Left lung (tissue), 14 donors: ENCODE results near the gene C16orf87. TPM values are rescaled to one million over a fixed set of nuclear protein-coding genes. Genes with fewer than 3 reads are reported as not detected.
"Not testable (repeated sequence)": the region's sequence is repeated elsewhere in the genome, so short reads cannot be mapped to it uniquely, and the experiment has no call there.

ENCODE experiments used
- ATAC-seq: fragments of 200-7000 bp; cut with Tn5 transposase; one replicate; pipeline ENCODE4 v1.9.1; 2020; ENCODE audit warnings: moderate library complexity
- DNase-seq, 4 donors: peaks; one replicate each; pipeline ENCODE4 v3.0.0-alpha.2; 2013 to 2020
- H3K27ac ChIP-seq, 2 donors: fragments of 200-600 bp; sonication (generic) in 1 of 2; one replicate each; pipeline versions ENCODE4 v1.5.0 to v1.8.0; 2020 to 2021
- H3K27me3 ChIP-seq, 2 donors: fragments of 200-600 bp; sonication (generic) in 1 of 2; one replicate each; pipeline versions ENCODE4 v1.5.0 to v1.8.0; 2020 to 2021
- H3K36me3 ChIP-seq, 2 donors: fragments of 200-600 bp; sonication (generic) in 1 of 2; one replicate each; pipeline versions ENCODE4 v1.5.0 to v1.8.0; 2020 to 2021
- H3K4me1 ChIP-seq, 2 donors: fragments of 200-600 bp; one replicate each; pipeline ENCODE4 v1.8.0; 2021
- H3K4me3 ChIP-seq, 2 donors: fragments of 200-600 bp; sonication (generic) in 1 of 2; one replicate each; pipeline versions ENCODE4 v1.5.0 to v1.8.0; 2020 to 2021; ENCODE audit warnings: mild to moderate bottlenecking in 1 of 2
- H3K9me3 ChIP-seq, 2 donors: fragments of 200-600 bp; sonication (generic) in 1 of 2; one replicate each; pipeline versions ENCODE4 v1.5.0 to v1.8.0; 2020 to 2021
- CTCF ChIP-seq, 2 donors: fragments of 200-600 bp; sonication (generic) in 1 of 2; IDR thresholded peaks; one replicate each; pipeline versions ENCODE4 v1.5.0 to v1.8.0; 2021; ENCODE audit warnings: antibody characterized with exemption in 2 of 2
- intact Hi-C, 2 donors: fragments of 100-400 bp; cut with DNase I; formaldehyde crosslinking; loops; one replicate each; pipeline versions ENCODE4 v1.11.2 to v1.14.2; 2022
- long read RNA-seq, 12 donors: library from polyadenylated mRNA in 2 of 12; unstranded in 2 of 12; transcript quantifications; one replicate each; pipeline ENCODE4 v2.0.0 and lab custom pipeline, GENCODE V29; 2019 to 2026
- polyA plus RNA-seq, 6 donors: library from polyadenylated mRNA; unstranded; fragments of 120-200 nt; gene quantifications; one replicate each; pipeline ENCODE4 v1.2.1, GENCODE V29; 2013; ENCODE audit not compliant: insufficient read length in 6 of 6
- total RNA-seq, 2 donors: library from RNA; stranded (reverse); fragmentation: NEBNext Ultra II Directional; extraction: Animal tissue kit (Norgen Biotek cat#: 25700); gene quantifications; one replicate each; pipeline ENCODE4 v1.2.1, GENCODE V29; 2021
- donor health status: DM: no; HTN: yes; CAD: no.
- donor health status: DM: no; HTN: no; CAD: no.

The C16orf87 gene
- total RNA-seq (1 to 10 TPM; 6.2 to 9.3 TPM), polyA plus RNA-seq (10 to 100 TPM; 19.3 to 23.2 (median 22.1) TPM)
- long read RNA-seq, donor 1, full-length matches to known transcripts: 13 of 13 reads
- long read RNA-seq, donor 1, partial matches to known transcripts: 0 of 13 reads
- long read RNA-seq, donor 1, other reads (novel, unspliced or antisense): 0 of 13 reads
- long read RNA-seq, donor 2, full-length matches to known transcripts: 8 of 8 reads
- long read RNA-seq, donor 2, partial matches to known transcripts: 0 of 8 reads
- long read RNA-seq, donor 2, other reads (novel, unspliced or antisense): 0 of 8 reads
- long read RNA-seq, donor 3, full-length matches to known transcripts: 12 of 12 reads
- long read RNA-seq, donor 3, partial matches to known transcripts: 0 of 12 reads
- long read RNA-seq, donor 3, other reads (novel, unspliced or antisense): 0 of 12 reads
- long read RNA-seq, donor 4, full-length matches to known transcripts: 3 of 6 reads
- long read RNA-seq, donor 4, partial matches to known transcripts: 1 of 6 reads
- long read RNA-seq, donor 4, other reads (novel, unspliced or antisense): 2 of 6 reads
- long read RNA-seq, donor 5, full-length matches to known transcripts: 9 of 9 reads
- long read RNA-seq, donor 5, partial matches to known transcripts: 0 of 9 reads
- long read RNA-seq, donor 5, other reads (novel, unspliced or antisense): 0 of 9 reads
- long read RNA-seq, donor 6, full-length matches to known transcripts: 15 of 15 reads
- long read RNA-seq, donor 6, partial matches to known transcripts: 0 of 15 reads
- long read RNA-seq, donor 6, other reads (novel, unspliced or antisense): 0 of 15 reads
- long read RNA-seq, donor 7, full-length matches to known transcripts: 3 of 3 reads
- long read RNA-seq, donor 7, partial matches to known transcripts: 0 of 3 reads
- long read RNA-seq, donor 7, other reads (novel, unspliced or antisense): 0 of 3 reads
- long read RNA-seq, donor 8, full-length matches to known transcripts: 5 of 5 reads
- long read RNA-seq, donor 8, partial matches to known transcripts: 0 of 5 reads
- long read RNA-seq, donor 8, other reads (novel, unspliced or antisense): 0 of 5 reads
- long read RNA-seq, donor 9: 0 reads
- long read RNA-seq, donor 10, full-length matches to known transcripts: 6 of 9 reads
- long read RNA-seq, donor 10, partial matches to known transcripts: 3 of 9 reads
- long read RNA-seq, donor 10, other reads (novel, unspliced or antisense): 0 of 9 reads
- long read RNA-seq, donor 11: 0 reads
- long read RNA-seq, donor 12, partial matches to known transcripts: 0 of 3 reads
- long read RNA-seq, donor 12, other reads (novel, unspliced or antisense): 0 of 3 reads

GRCh38 chr16:46830902-46831647 is at the start of gene C16orf87:
Gene C16orf87 (minus strand): TSS chr16:46831180. CDS start chr16:46831149, 31 bp downstream.
- H3K4me3 ChIP-seq: peak within 1 kb of the TSS; percentile 88 to 94
- H3K27ac ChIP-seq: peak within 1 kb of the TSS; percentile 86 to 92
- H3K36me3 ChIP-seq: no peaks in the 10 kb centered on the region
- H3K27me3 ChIP-seq: no peaks in the 10 kb centered on the region
- intact Hi-C loops: no loop called here
- ATAC-seq (peak; percentile 96), DNase-seq (peak; percentile 94 to 99 (median 96))
- no peaks in the 10 kb centered on the region for H3K9me3 ChIP-seq
- H3K4me1 ChIP-seq: peaks cover 0 to 21% of the 10 kb centered on the region in 2 donors
- no peak for TF ChIP-seq CTCF (IDR thresholded peaks at IDR 0.05)

GRCh38 chr16:46875243-46875642 is 44.3 kb upstream of the C16orf87 start:
- Histone ChIP-seq H3K4me3 (no peak overlapping the region), H3K27me3 (no peaks in the 10 kb centered on the region), H3K36me3 (no peaks in the 10 kb centered on the region), H3K4me1 (peaks cover 0 to 4% of the 10 kb centered on the region in 2 donors), H3K9me3 (no peaks in the 10 kb centered on the region), H3K27ac (no peak overlapping the region)
- ATAC-seq (no peak), DNase-seq (no peak)
- intact Hi-C loops: no loop called here
- TF ChIP-seq CTCF (IDR thresholded peaks at IDR 0.05): no peak

- ATAC-seq (no peak), DNase-seq (no peak)
- intact Hi-C loops: no loop called here
- Histone ChIP-seq H3K9me3 (no peaks in the 10 kb centered on the region), H3K27me3 (no peaks in the 10 kb centered on the region), H3K4me3 (no peak overlapping the region), H3K36me3 (no peaks in the 10 kb centered on the region), H3K4me1 (peaks cover 0 to 3% of the 10 kb centered on the region in 2 donors), H3K27ac (no peak overlapping the region)
- TF ChIP-seq CTCF (IDR thresholded peaks at IDR 0.05): no peak
These were observed 42.2 kb upstream of the C16orf87 start for GRCh38 chr16:46873201-46873600.

GRCh38 chr16:46871597-46871996 is 40.6 kb upstream of the C16orf87 start:
- Histone ChIP-seq H3K27ac (no peak overlapping the region), H3K9me3 (no peaks in the 10 kb centered on the region), H3K4me1 (no peaks in the 10 kb centered on the region), H3K27me3 (no peaks in the 10 kb centered on the region), H3K4me3 (no peak overlapping the region), H3K36me3 (no peaks in the 10 kb centered on the region)
- DNase-seq (no peak), ATAC-seq (no peak)
- intact Hi-C loops: no loop called here
- TF ChIP-seq CTCF (IDR thresholded peaks at IDR 0.05): no peak

GRCh38 chr16:46868891-46869290 is 37.9 kb upstream of the C16orf87 start:
- H3K4me1 ChIP-seq, H3K27ac ChIP-seq, H3K36me3 ChIP-seq, H3K9me3 ChIP-seq, H3K27me3 ChIP-seq, H3K4me3 ChIP-seq, intact Hi-C loops, DNase-seq, ATAC-seq: not testable (repeated sequence)

GRCh38 chr16:46867486-46867885 is 36.5 kb upstream of the C16orf87 start:
- H3K36me3 ChIP-seq, intact Hi-C loops, ATAC-seq: not testable (repeated sequence)

More at GRCh38 chr16:46867486-46867885, 36.5 kb upstream of the C16orf87 start:
- not testable (repeated sequence) for H3K27ac ChIP-seq, H3K27me3 ChIP-seq, H3K9me3 ChIP-seq, DNase-seq, H3K4me3 ChIP-seq, H3K4me1 ChIP-seq
